Left hindlimb (tissue), 1 donor: ENCODE data around the gene TNFAIP8.
A peak's percentile ranks its signal among the peaks of the same experiment; 100 is the strongest.

Source experiments
- DNase-seq: peaks from one replicate; pipeline ENCODE4 v3.0.0-alpha.2; 2018

The TNFAIP8 gene

DNA sequence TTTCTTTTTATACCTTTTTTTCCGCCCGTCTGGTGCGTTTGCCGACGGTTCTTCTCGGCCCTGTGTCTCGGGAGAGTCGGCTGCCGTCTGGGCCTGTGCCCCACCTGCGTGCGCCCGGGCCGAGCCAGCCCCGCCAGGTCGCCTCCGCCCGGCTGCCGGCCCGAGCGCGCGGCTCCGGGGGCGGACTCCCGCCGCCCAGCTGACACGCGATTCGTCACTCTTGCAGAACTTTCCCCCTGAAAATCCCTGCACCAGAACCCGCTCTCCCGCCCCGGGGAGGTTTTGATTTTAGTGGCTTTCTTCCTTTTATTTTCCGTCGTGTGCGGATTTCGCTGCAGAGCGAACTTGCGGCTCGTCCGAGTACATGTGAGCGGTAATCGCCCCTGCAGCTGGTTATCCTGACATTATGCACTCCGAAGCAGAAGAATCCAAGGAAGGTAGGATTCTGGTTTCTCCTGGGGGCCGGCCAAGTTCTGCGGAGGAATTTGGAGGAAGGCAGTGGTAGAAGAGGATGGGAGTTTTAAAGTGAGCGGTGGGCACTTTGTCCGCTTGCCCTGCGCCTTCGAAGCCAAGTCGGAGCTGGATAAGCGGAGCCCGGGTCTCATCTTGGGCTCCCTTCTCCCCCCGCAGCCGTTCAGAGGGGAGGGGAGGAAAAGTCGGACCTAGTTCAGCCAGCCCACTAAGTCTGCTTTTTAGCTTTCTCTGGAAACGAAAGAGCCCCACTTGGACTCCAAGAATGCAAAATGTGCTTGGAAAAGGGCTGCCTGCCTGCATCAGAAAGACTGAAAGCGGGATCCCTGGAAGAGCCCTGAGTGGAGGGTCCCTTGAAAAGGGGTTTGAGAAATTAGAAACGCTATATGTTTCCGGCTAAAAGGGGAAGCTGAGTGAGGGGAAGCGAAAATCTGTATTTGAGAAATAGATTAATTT, at the start of gene TNFAIP8:
Gene TNFAIP8 (plus strand): TSS at position 335 of the 927 bp plus-strand sequence. CDS start 72 bp downstream, at position 407.
- DNase-seq = peak; percentile 82

GRCh38 chr5:119307170-119307569, 48.6 kb upstream of the TNFAIP8 start:
- no peak for DNase-seq

- DNase-seq = no peak
These were observed 46.5 kb upstream of the TNFAIP8 start for GRCh38 chr5:119309326-119309725.

GRCh38 chr5:119311688-119312087, 44.1 kb upstream of the TNFAIP8 start:
- DNase-seq = no peak

DNA sequence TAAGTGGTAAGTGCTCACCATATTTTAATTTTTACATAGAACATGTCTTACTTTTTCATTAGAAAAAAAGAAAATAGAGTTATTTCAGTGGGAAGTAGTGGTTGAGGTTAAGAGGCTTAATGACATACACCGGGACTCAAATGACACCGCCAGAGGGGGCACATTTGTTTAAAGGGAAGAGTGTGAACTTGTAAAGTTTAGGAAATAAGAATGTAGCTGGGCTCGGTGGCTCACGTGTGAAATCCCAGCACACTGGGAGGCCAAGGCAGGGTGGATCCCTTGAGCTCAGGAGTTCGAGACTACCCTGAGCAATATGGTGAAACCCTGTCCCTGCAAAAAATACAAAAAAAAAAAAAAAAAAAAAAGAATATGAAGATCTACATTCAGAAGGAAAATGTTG, 43.4 kb upstream of the TNFAIP8 start:
- DNase-seq = no peak

GRCh38 chr5:119313197-119313596, 42.6 kb upstream of the TNFAIP8 start:
- no peak for DNase-seq

GRCh38 chr5:119313658-119314605, 41.9 kb upstream of the TNFAIP8 start:
- no peak for DNase-seq

- DNase-seq = no peak
These were observed 40.3 kb upstream of the TNFAIP8 start for GRCh38 chr5:119315516-119315949.

DNA sequence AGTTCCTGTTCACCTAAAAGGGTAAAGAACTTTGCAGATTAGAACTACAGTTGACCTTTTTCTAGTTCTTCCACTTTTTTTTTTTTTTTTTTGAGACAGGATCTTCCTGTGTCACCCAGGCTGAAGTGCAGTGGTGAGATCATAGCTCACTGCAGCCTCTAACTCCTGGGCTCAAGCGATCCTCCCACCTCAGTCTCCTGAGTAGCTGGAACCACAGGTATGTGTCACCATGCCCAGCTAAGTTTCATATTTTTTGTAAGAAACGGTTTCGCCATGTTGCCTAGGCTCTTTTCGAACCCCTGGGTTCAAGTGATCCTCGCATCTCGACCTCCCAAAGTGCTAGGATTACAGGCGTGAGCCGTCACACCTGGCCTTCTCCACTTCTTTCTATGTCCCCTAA, 39.7 kb upstream of the TNFAIP8 start:
- no peak for DNase-seq

DNA sequence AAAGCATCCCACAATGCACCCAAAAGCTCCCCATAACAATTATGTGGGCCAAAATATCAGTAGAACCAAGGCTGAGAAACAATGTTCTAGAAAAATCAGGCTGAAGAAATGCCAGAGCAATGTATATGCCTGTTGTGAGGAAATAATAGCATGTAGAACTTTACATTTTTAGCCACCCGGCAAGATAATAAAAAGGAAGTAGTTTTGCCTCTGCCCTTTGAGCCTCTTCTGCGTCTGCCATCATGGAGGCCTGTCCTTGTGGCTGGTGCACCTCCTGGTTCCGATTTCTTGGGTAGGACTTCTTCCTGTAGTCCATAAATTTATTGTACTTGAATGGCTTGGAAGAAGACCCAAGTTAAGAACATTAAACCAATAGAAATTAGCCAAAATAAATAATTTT, 38.9 kb upstream of the TNFAIP8 start:
- no peak for DNase-seq

- DNase-seq = no peak
These were observed 37.4 kb upstream of the TNFAIP8 start for GRCh38 chr5:119318256-119318894.

- no peak for DNase-seq
These were observed 36.4 kb upstream of the TNFAIP8 start for GRCh38 chr5:119319401-119319800.

DNA sequence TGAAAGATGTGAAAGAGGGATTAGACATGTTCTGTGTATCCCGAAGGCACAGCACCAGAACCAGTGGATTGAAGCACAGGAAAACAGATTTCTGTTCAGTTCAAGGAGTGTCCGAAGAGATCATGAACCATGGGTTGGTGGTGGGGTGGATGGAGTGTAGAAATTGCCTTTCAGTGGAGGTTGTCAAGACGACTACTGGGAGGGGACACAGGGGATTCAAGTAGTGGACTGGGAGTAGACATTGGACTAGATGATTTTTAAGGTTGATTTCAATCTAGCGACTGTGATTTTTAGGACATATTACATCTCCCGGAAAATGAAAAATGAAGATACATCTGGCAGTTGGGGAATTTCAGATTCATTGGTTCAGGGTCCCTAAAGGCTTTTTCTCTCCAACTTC, 35.9 kb upstream of the TNFAIP8 start:
- no peak for DNase-seq

GRCh38 chr5:119321569-119322311, 34.1 kb upstream of the TNFAIP8 start:
- DNase-seq = no peak

- DNase-seq = no peak
These were observed 33.4 kb upstream of the TNFAIP8 start for GRCh38 chr5:119322312-119322947.

GRCh38 chr5:119322948-119323537, 32.8 kb upstream of the TNFAIP8 start:
- DNase-seq = no peak

GRCh38 chr5:119323601-119324000, 32.2 kb upstream of the TNFAIP8 start:
- DNase-seq = no peak

DNA sequence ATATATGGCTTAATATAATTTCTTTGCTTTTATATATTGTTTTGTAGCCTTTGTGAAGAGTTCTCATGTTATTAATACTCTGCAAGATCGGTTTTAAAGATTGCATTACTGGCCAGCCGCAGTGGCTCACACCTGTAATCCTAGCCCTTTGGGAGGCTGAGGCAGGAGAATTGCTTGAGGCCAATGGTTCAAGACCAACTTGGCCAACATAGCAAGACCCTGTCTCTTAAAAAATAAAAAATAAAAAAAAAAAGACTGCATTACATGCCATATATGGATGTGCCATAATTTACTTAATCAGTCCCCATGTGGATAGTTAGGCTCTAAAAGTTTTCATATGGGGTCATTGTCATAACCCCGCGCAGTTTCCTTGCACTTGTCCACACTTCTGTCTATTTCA, 31.0 kb upstream of the TNFAIP8 start:
- no peak for DNase-seq

GRCh38 chr5:119327018-119327417, 28.8 kb upstream of the TNFAIP8 start:
- peak; percentile 47 for DNase-seq

DNA sequence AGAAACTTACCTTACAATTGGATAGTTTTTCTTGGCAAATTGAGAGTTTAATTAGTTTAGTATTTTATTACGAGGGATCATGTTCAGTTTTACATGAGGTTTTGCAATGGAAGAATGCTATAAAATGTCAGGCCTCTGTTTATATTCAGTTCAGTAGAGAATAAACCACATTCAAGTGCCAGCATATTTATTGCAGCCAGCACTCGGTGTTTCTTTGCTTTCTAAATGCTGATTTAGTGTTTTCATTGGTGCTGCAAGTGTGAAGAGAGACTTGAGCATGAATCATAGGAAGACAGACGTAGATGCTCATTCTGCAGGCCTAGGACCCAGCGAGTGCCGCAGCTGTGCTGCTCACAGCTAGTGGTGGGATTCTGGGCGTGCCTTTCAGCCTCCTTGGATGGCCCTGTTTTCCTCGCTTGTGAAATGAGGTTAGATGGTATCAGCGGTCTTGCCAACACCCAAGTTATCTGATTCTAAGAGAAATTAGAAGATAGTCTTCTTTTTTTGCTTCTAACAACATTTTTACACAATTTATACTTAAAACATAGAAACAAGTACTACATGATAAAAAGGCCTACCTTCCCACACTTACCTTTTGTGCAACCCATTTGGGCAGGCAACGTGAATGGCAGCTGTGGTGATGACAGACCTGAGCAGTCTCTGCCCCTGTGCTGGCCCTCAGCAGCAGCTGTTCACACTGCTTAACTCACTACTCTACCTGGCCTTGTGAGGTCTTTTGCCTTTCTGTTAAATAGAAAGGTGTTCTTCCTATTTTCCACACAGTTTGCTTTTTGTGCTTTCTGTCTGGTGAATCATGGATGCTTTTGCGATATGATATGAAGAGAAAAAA, 26.8 kb upstream of the TNFAIP8 start:
- no peak for DNase-seq
